HepG2 (cell line): Measurements from ENCODE around the gene SBK2. TPM values are rescaled to one million over a fixed set of nuclear protein-coding genes. Genes with fewer than 3 reads are reported as not detected.

Experiments
- CAMTA2 ChIP-seq: sonication (generic); formaldehyde crosslinking; IDR thresholded peaks from 2 replicates; pipeline ENCODE4 v1.4.0; 2020; ENCODE audit warnings: mild to moderate bottlenecking, missing genetic modification reagents, borderline replicate concordance
- HNF4G ChIP-seq, 2 experiments: sonication (generic) in 1 of 2; formaldehyde crosslinking in 1 of 2; IDR thresholded peaks; 2 replicates each; pipeline versions ENCODE4 v1.4.0 to v1.6.1; 2011 to 2020; ENCODE audit warnings: borderline replicate concordance in 2 of 2, low read depth in 2 of 2, mild to moderate bottlenecking in 2 of 2, low read length in 1 of 2, missing genetic modification reagents in 1 of 2, moderate library complexity in 1 of 2
- HNRNPK ChIP-seq: fragments of 200-400 bp; formaldehyde crosslinking; IDR thresholded peaks from 2 replicates; pipeline ENCODE4 v1.6.1; 2018; ENCODE audit warnings: low read length, low read depth, moderate library complexity, mild to moderate bottlenecking; ENCODE audit not compliant: poor library complexity, severe bottlenecking
- HOXA5 ChIP-seq: sonication (generic); formaldehyde crosslinking; IDR thresholded peaks from 2 replicates; pipeline ENCODE4 v1.4.0; 2020; ENCODE audit warnings: missing genetic modification reagents
- JUNB ChIP-seq: sonication (generic); formaldehyde crosslinking; IDR thresholded peaks from 2 replicates; pipeline ENCODE4 v1.8.0; 2022; ENCODE audit warnings: missing genetic modification reagents, mild to moderate bottlenecking, borderline replicate concordance
- KLF16 ChIP-seq, 2 experiments: sonication (generic) in 1 of 2; formaldehyde crosslinking in 1 of 2; IDR thresholded peaks; 2 replicates each; pipeline versions ENCODE4 v1.6.1 to v1.8.0; 2016 to 2023; ENCODE audit warnings: missing genetic modification reagents in 2 of 2, missing compliant biosample characterization in 1 of 2
- MAF1 ChIP-seq: sonication (generic); formaldehyde crosslinking; IDR thresholded peaks from 2 replicates; pipeline ENCODE4 v1.5.0; 2020; ENCODE audit warnings: missing genetic modification reagents, borderline replicate concordance
- MAFG ChIP-seq: sonication (generic); formaldehyde crosslinking; IDR thresholded peaks from 2 replicates; pipeline ENCODE4 v1.5.1; 2020; ENCODE audit warnings: mild to moderate bottlenecking, missing genetic modification reagents
- MBD4 ChIP-seq: IDR thresholded peaks from 2 replicates; pipeline ENCODE4 v1.6.1; 2012; ENCODE audit warnings: low read length, inconsistent platforms, borderline replicate concordance
- MBNL3 ChIP-seq: fragments of 250-450 bp; sonication (Bioruptor Pico); conservative IDR thresholded peaks from 2 replicates; pipeline ENCODE4 v1.8.0; 2022; ENCODE audit warnings: mild to moderate bottlenecking, inconsistent platforms
- NFKB2 ChIP-seq: sonication (generic); formaldehyde crosslinking; IDR thresholded peaks from 2 replicates; pipeline ENCODE4 v1.4.0; 2020; ENCODE audit warnings: missing genetic modification reagents, borderline replicate concordance
- ZNF205 ChIP-seq: IDR thresholded peaks from 2 replicates; pipeline ENCODE4 v1.6.1; 2018; ENCODE audit warnings: missing biosample characterization, missing genetic modification reagents
- ZNF274 ChIP-seq: sonication (generic); formaldehyde crosslinking; IDR thresholded peaks from 2 replicates; pipeline ENCODE4 v1.5.1; 2020; ENCODE audit warnings: mild to moderate bottlenecking, missing genetic modification reagents
- ZNF530 ChIP-seq: sonication (generic); formaldehyde crosslinking; IDR thresholded peaks from 2 replicates; pipeline ENCODE4 v1.5.0; 2020; ENCODE audit warnings: low read depth, mild to moderate bottlenecking, missing genetic modification reagents
- ZNF678 ChIP-seq: sonication (generic); formaldehyde crosslinking; IDR thresholded peaks from 2 replicates; pipeline ENCODE4 v1.4.0; 2020; ENCODE audit warnings: mild to moderate bottlenecking, missing genetic modification reagents
- ZNF792 ChIP-seq: IDR thresholded peaks from 2 replicates; pipeline ENCODE4 v1.6.1; 2016
- polyA plus RNA-seq, 8 experiments: library from polyadenylated mRNA; depleted of rRNA in 3 of 8; stranded (reverse) in 7 of 8; unstranded in 1 of 8; fragments of >200 nt; fragmentation: Illumina TruSeq in 4 of 8; extraction: Trizol in 4 of 8; gene quantifications; 2 replicates each; pipeline versions ENCODE4 v1.2.1 to v1.2.3, GENCODE V29; 2011 to 2016; ENCODE audit warnings: low read depth in 4 of 8, missing spikeins in 1 of 8, mixed read lengths in 1 of 8; ENCODE audit not compliant: insufficient read depth in 1 of 8
- total RNA-seq, 5 experiments: library from RNA; depleted of rRNA; stranded (reverse); fragments of >200 nt; fragmentation: Illumina TruSeq; extraction: Trizol; gene quantifications; 2 replicates each; pipeline ENCODE4 v1.2.3, GENCODE V29; 2016; ENCODE audit warnings: low read depth in 1 of 5
- TF ChIP-seq, protein P1 (sequence below): sonication (generic); formaldehyde crosslinking; IDR thresholded peaks from 2 replicates; pipeline ENCODE4 v1.4.0; 2020; ENCODE audit warnings: mild to moderate bottlenecking, missing genetic modification reagents
- TF ChIP-seq, protein P2 (sequence below): sonication (generic); formaldehyde crosslinking; IDR thresholded peaks from 2 replicates; pipeline ENCODE4 v1.5.0; 2020; ENCODE audit warnings: mild to moderate bottlenecking, missing genetic modification reagents, moderate library complexity
- TF ChIP-seq, protein P3 (sequence below): sonication (generic); formaldehyde crosslinking; IDR thresholded peaks from 2 replicates; pipeline ENCODE4 v1.4.0; 2020; ENCODE audit warnings: missing genetic modification reagents
- TF ChIP-seq, protein P4 (sequence below): sonication (generic); formaldehyde crosslinking; IDR thresholded peaks from 2 replicates; pipeline ENCODE4 v1.4.0; 2020; ENCODE audit warnings: missing genetic modification reagents

Gene SBK2
- total and polyA plus RNA-seq, 2 of the 13 experiments (the other 11 are each of a cell fraction or from before 2014, with no cell fraction given), result 0.24 TPM; not detected in 1

DNA sequence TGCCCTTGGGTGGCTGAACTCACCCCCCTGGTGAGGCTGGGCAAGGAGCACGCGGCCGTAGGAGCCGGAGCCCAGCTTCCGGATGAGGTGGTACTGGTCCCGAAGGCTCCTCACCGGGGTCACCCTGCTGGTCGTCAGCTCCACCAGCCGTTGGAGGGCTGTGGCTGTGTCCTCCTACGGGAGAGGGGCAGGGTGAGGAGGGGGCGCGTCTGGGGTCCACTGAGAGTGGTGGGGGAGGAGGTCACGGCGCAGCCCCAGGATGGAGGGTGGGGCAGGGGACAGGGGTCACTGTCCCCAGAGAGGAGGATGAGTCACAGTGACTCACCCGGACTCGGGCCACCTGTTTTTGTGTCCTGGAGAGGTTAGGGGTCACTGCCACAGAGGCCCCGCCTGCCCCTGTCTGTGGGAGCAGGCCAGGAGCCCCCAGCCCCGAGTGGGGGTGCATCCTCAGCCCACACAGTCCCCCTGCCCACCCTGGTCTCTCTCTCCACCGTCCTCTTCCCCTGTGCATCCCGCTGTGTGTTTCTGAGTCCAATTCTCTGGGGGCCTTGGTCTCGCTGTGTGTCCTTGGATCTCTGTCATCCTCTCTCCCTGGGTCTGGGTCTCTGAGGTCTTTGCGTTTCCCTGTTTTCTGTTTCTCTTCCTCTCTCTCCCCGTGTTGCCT, 8.0 kb upstream of the SBK2 start (continued):
- TF ChIP-seq, protein P1, sequence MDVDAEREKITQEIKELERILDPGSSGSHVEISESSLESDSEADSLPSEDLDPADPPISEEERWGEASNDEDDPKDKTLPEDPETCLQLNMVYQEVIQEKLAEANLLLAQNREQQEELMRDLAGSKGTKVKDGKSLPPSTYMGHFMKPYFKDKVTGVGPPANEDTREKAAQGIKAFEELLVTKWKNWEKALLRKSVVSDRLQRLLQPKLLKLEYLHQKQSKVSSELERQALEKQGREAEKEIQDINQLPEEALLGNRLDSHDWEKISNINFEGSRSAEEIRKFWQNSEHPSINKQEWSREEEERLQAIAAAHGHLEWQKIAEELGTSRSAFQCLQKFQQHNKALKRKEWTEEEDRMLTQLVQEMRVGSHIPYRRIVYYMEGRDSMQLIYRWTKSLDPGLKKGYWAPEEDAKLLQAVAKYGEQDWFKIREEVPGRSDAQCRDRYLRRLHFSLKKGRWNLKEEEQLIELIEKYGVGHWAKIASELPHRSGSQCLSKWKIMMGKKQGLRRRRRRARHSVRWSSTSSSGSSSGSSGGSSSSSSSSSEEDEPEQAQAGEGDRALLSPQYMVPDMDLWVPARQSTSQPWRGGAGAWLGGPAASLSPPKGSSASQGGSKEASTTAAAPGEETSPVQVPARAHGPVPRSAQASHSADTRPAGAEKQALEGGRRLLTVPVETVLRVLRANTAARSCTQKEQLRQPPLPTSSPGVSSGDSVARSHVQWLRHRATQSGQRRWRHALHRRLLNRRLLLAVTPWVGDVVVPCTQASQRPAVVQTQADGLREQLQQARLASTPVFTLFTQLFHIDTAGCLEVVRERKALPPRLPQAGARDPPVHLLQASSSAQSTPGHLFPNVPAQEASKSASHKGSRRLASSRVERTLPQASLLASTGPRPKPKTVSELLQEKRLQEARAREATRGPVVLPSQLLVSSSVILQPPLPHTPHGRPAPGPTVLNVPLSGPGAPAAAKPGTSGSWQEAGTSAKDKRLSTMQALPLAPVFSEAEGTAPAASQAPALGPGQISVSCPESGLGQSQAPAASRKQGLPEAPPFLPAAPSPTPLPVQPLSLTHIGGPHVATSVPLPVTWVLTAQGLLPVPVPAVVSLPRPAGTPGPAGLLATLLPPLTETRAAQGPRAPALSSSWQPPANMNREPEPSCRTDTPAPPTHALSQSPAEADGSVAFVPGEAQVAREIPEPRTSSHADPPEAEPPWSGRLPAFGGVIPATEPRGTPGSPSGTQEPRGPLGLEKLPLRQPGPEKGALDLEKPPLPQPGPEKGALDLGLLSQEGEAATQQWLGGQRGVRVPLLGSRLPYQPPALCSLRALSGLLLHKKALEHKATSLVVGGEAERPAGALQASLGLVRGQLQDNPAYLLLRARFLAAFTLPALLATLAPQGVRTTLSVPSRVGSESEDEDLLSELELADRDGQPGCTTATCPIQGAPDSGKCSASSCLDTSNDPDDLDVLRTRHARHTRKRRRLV (CRISPR knock-in tag), result no peak
- TF ChIP-seq ZNF792 (CRISPR knock-in tag) (no peak), ZNF205 (CRISPR knock-in tag) (no peak), HOXA5 (CRISPR knock-in tag) (no peak), MAFG (CRISPR knock-in tag) (no peak), MAF1 (CRISPR knock-in tag) (no peak), HNF4G (IDR thresholded peaks at IDR 0.05; ENCODE audit: borderline replicate concordance, low read depth, low read length) (no peak), HNF4G (CRISPR knock-in tag; IDR thresholded peaks at IDR 0.05; ENCODE audit: borderline replicate concordance, low read depth) (no peak), NFKB2 (CRISPR knock-in tag) (no peak), MBD4 (no peak), ZNF274 (CRISPR knock-in tag) (no peak), ZNF530 (no peak), KLF16 (CRISPR knock-in tag; IDR thresholded peaks at IDR 0.05) (no peak), HNRNPK (no peak), CAMTA2 (CRISPR knock-in tag) (no peak), MBNL3 (CRISPR knock-in tag) (no peak), ZNF678 (CRISPR knock-in tag) (no peak), JUNB (CRISPR knock-in tag) (peak; percentile 73)
- TF ChIP-seq, protein P2, sequence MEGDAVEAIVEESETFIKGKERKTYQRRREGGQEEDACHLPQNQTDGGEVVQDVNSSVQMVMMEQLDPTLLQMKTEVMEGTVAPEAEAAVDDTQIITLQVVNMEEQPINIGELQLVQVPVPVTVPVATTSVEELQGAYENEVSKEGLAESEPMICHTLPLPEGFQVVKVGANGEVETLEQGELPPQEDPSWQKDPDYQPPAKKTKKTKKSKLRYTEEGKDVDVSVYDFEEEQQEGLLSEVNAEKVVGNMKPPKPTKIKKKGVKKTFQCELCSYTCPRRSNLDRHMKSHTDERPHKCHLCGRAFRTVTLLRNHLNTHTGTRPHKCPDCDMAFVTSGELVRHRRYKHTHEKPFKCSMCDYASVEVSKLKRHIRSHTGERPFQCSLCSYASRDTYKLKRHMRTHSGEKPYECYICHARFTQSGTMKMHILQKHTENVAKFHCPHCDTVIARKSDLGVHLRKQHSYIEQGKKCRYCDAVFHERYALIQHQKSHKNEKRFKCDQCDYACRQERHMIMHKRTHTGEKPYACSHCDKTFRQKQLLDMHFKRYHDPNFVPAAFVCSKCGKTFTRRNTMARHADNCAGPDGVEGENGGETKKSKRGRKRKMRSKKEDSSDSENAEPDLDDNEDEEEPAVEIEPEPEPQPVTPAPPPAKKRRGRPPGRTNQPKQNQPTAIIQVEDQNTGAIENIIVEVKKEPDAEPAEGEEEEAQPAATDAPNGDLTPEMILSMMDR (CRISPR knock-in tag), result no peak
- TF ChIP-seq, protein P3, sequence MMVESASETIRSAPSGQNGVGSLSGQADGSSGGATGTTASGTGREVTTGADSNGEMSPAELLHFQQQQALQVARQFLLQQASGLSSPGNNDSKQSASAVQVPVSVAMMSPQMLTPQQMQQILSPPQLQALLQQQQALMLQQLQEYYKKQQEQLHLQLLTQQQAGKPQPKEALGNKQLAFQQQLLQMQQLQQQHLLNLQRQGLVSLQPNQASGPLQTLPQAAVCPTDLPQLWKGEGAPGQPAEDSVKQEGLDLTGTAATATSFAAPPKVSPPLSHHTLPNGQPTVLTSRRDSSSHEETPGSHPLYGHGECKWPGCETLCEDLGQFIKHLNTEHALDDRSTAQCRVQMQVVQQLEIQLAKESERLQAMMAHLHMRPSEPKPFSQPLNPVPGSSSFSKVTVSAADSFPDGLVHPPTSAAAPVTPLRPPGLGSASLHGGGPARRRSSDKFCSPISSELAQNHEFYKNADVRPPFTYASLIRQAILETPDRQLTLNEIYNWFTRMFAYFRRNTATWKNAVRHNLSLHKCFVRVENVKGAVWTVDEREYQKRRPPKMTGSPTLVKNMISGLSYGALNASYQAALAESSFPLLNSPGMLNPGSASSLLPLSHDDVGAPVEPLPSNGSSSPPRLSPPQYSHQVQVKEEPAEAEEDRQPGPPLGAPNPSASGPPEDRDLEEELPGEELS (CRISPR knock-in tag), result 0 out of 2 replicates have a peak, but pooled peaks have one; percentile 1
- TF ChIP-seq, protein P4, sequence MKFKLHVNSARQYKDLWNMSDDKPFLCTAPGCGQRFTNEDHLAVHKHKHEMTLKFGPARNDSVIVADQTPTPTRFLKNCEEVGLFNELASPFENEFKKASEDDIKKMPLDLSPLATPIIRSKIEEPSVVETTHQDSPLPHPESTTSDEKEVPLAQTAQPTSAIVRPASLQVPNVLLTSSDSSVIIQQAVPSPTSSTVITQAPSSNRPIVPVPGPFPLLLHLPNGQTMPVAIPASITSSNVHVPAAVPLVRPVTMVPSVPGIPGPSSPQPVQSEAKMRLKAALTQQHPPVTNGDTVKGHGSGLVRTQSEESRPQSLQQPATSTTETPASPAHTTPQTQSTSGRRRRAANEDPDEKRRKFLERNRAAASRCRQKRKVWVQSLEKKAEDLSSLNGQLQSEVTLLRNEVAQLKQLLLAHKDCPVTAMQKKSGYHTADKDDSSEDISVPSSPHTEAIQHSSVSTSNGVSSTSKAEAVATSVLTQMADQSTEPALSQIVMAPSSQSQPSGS, result no peak
